GM18861 (cell line): ENCODE data around the gene NHSL1.

Experiments used
- ATAC-seq: cut with Tn5 transposase; IDR thresholded peaks from one replicate; pipeline ENCODE4 v1.9.1; 2021; ENCODE audit not compliant: unreplicated experiment

The NHSL1 gene

DNA sequence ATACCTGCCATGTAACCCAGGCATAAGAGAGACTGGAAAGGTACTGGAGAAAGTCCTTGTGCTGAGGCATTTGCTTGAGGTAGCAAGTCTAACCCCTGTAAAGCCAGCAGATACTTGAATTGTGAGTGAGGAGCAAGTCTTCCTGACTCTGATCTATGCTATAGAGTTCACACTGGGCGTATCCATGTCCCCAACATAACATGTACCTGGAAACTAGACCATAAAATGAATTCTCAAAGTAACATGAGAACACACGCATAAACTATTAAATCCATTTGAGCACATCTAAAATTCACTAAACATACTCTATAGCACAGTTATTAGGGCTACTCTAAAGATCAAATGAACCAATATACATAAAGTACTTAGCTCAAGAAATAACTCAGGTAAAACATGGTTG is 2.0 kb downstream of the NHSL1 start:
- ATAC-seq = no peak

DNA sequence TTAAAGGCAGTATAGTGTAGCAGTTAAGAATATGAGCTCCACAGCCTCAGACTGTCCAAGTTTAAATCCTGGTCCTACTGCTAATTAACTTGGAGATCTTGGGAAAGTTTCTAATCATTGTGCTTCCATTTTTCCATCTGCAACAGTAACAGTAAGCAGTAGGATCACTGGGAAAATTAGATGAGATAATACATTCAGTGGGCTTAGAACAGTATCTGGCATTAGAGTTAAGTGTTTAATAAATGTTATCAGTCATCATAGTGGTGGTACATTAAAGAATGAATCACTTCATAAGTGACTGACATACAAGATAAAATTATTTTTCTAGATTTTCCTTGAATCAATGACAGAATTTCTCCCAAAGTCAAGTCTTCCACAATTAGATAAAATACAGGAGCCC is 5.0 kb downstream of the NHSL1 start:
- ATAC-seq = no peak

DNA sequence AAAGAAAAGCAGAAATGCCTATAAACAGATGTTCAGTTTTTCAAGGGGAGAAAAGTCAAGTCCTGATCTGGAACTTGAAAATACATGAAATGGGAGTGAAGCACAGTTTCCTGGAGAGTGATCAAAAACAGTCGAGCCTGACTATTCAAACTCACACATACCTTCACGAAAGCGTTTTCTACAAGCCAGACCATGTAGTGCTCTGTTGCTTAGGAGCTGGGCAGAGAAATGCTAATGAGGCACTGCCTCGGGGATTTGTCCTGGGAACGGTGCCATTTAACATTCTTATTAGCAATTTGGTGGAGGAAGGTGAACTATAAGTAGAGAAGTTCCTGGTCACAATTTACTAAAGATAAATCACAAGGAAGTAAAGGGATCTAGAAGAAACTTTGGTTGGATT is 5.9 kb downstream of the NHSL1 start:
- ATAC-seq = no peak

- no peak for ATAC-seq
These were observed 6.4 kb downstream of the NHSL1 start for GRCh38 chr6:138492871-138493270.

- ATAC-seq = no peak
These were observed 7.2 kb downstream of the NHSL1 start for GRCh38 chr6:138492113-138492512.

GRCh38 chr6:138491017-138491416 is 8.3 kb downstream of the NHSL1 start:
- ATAC-seq = no peak

GRCh38 chr6:138489846-138490245 is 9.4 kb downstream of the NHSL1 start:
- ATAC-seq = no peak

GRCh38 chr6:138487102-138487604 is 12.1 kb downstream of the NHSL1 start:
- no peak for ATAC-seq

GRCh38 chr6:138486249-138487101 is 12.8 kb downstream of the NHSL1 start:
- ATAC-seq = no peak

GRCh38 chr6:138485586-138486248 is 13.6 kb downstream of the NHSL1 start:
- no peak for ATAC-seq

- no peak for ATAC-seq
These were observed 14.2 kb downstream of the NHSL1 start for GRCh38 chr6:138485005-138485545.

GRCh38 chr6:138484018-138484731 is 15.1 kb downstream of the NHSL1 start:
- no peak for ATAC-seq

DNA sequence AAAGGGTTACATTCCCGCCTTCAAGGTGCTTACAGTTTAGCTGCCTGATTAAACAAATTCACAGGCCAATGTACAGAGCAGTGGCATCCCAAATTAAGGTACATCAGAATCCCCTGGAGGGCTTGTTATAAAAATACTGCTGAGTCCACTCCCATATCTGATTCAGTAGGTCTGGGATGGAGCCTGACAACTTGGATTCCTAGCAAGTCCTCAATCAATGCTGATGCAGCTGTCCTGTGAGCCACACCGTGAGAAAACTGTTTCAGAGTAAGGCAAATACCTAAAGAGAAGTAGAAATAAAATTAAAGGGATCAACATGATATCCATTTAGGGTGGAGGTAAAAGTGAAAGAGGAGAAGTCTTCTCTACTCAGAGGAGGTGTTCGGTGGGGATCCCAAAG is 16.5 kb downstream of the NHSL1 start:
- no peak for ATAC-seq

- ATAC-seq = no peak
These were observed 18.9 kb downstream of the NHSL1 start for GRCh38 chr6:138480279-138480949.

- no peak for ATAC-seq
These were observed 21.3 kb downstream of the NHSL1 start for GRCh38 chr6:138477913-138478539.

GRCh38 chr6:138476116-138476515 is 23.2 kb downstream of the NHSL1 start:
- ATAC-seq = no peak

DNA sequence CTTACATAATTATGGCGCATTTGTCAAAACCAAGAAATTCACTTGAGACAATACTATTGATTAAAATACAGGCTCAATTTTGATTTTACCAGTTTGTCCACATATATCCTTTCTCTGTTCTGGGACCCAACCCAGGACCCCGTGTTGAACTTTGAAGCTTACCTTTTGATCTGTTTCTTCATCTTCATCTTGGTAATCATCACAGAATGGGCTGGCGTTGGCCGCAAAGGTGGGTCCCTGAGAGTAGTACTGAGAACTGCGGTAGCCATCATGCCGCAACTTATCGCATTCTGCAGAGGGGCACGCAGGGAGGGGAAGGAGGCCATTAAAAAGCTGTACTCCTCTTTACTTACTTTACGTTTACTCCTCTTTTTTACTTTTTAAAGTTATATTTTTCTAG is 26.1 kb downstream of the NHSL1 start:
- no peak for ATAC-seq

DNA sequence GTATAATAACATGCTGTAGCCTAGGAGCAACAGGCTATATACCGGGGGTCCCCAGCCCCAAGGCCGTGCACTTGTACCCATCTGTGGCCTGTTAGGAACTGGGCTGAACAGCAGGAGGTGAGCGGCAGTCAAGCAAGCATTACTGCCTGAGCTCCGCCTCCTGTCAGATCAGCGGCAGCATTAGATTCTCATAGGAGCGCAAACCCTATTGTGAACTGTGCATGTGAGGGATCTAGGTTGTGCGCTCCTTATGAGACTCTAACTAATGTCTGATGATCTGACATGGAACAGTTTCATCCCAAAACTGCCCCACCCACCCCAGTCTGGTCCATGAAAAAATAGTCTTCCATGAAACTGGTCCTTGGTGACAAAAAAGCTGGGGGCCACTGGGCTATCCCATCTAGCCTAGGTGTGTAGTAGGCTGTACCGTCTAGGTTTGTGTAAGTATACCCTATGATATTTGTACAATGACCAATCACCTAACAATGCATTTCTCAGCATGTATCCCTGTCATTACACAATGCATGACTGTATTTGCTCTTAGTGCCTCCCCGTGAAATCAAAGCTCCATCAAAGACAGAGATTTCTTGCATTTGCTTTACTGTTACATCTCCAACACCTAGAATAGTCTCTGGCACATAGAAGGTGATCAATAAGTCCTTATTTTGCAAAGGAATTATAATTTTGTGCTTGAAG is 30.8 kb downstream of the NHSL1 start:
- ATAC-seq = no peak

DNA sequence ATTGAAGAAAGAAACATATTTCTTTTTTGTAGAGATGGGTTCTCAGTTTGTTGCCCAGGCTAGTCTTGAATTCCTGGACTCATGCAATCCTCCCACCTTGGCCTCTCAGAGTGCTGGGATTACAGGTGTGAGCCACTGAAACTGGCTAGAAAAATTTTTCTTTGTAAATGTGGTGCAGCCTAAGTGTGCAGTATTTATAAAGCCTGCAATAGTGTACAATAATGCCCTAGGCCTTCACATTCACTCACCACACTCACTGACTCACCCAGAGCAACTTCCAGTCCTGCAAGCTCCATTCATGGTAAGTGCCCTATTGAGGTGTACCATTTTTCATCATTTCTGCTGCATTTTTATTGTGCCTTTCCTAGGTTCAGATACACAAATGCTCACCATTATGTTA is 31.4 kb downstream of the NHSL1 start:
- no peak for ATAC-seq
